ENCODE results near the gene RASD1. TPM values are rescaled to one million over a fixed set of nuclear protein-coding genes. Genes with fewer than 3 reads are reported as not detected.
A peak's percentile ranks its signal among the peaks of the same experiment; 100 is the strongest.
"Not testable (repeated sequence)": the region's sequence is repeated elsewhere in the genome, so short reads cannot be mapped to it uniquely, and the experiment has no call there.

The RASD1 gene
- total and polyA plus RNA-seq, 9 donors, result 3.8 to 8.2 (median 5.0) TPM

DNA sequence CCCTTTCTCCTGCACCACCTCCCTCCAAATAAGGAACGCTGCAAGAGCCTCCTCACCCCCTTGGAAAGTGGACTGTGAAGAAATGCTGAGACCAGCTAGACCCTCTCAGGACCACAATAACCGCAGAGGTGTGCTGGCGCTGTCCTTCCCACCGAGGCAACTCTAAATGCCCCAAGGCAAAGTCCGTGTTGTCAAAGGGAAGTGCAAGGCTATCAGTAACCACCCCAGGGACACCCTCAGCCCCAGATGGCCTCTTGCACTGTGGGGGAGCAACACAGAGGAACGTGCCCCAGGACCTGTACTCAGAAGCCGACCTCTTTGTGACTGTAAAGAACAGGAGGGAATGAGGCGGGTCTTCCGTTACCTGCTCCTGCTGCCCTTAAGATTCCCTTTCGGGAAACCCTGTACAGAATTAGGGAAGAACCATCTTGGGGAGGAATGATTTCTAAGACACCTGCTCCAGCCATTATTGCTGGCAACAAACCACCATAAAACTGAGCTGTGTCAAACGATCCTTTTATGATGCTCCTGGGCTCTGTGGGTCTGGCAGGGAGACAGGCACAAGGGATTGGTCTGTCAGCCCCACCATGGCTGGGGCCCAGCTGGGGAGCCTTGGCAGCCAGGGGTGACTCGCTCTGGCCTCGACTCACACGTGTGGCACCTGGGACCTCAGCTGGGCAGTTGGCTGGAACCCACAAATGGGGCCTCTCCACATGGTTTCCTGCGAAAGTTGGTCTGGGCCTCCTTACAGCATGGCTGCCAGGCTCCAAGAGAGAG, 34.0 kb downstream of the RASD1 start:
- no peak for DNase-seq
- Histone ChIP-seq H3K27me3 (ENCODE audit: control insufficient read depth, insufficient read depth, low read length) (no peaks in the 10 kb centered on the region), H3K4me1 (ENCODE audit: control insufficient read depth, insufficient read depth, low read length) (peaks cover 5% of the 10 kb centered on the region), H3K9me3 (replicated peaks; ENCODE audit: control insufficient read depth, low read depth, low read length) (no peaks in the 10 kb centered on the region), H3K4me3 (ENCODE audit: low read length) (no peak overlapping the region), H3K36me3 (ENCODE audit: control insufficient read depth, insufficient read depth, low read length) (no peaks in the 10 kb centered on the region), H3K27ac (ENCODE audit: low read length) (no peak overlapping the region)
- 61% methylated on average over 9 of the region's 15 CpGs for WGBS (ENCODE audit: insufficient coverage)

DNA sequence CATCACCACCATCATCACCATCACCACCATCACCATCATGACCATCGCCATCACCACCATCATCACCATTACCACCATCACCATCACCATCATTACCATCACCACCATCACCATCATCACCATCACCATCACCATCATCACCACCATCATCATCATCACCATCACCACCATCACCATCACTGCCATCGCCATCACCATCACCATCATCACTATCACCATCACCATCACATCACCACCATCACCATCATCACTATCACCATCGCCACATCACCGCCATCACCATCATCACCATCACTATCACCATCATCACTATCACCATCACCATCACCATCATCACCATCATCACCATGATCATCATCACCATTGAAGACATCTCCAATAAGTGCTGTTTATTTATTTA, 36.2 kb downstream of the RASD1 start:
- no peak for DNase-seq
- Histone ChIP-seq H3K27me3 (ENCODE audit: control insufficient read depth, insufficient read depth, low read length) (no peaks in the 10 kb centered on the region), H3K36me3 (ENCODE audit: control insufficient read depth, insufficient read depth, low read length) (no peaks in the 10 kb centered on the region), H3K27ac (ENCODE audit: low read length) (no peak overlapping the region), H3K4me1 (ENCODE audit: control insufficient read depth, insufficient read depth, low read length) (peaks cover 3% of the 10 kb centered on the region), H3K9me3 (replicated peaks; ENCODE audit: control insufficient read depth, low read depth, low read length) (no peaks in the 10 kb centered on the region), H3K4me3 (ENCODE audit: low read length) (no peak overlapping the region)
- 96% methylated on average over 4 of the region's 4 CpGs for WGBS (ENCODE audit: insufficient coverage)

DNA sequence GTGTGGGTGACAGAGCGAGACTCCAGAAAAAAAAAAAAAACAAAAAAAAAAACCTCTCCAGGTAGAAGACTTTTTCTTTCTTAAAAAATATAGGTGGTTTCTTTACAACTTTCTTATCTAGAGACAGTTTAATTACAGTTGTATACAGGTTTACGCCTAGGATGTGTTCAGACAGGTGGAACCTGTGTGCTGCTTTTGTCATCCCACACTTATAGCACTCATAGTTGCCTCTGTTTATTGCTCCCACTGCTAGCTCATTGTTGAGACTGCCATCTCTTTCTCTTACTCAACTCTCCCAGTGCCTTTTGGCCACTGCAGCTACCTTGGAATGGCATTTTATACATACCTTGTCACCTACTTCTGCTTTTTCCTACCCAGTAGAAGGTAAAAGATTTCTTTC, 38.5 kb downstream of the RASD1 start:
- H3K36me3 ChIP-seq (ENCODE audit: control insufficient read depth, insufficient read depth, low read length), result no peaks in the 10 kb centered on the region
- H3K27me3 ChIP-seq (ENCODE audit: control insufficient read depth, insufficient read depth, low read length), result no peaks in the 10 kb centered on the region
- H3K27ac ChIP-seq (ENCODE audit: low read length), result no peak overlapping the region
- no peak overlapping the region for H3K4me3 ChIP-seq (ENCODE audit: low read length)
- WGBS (ENCODE audit: insufficient coverage), result 83% methylated on average over 1 of the region's 2 CpGs
- peaks cover 9% of the 10 kb centered on the region for H3K4me1 ChIP-seq (ENCODE audit: control insufficient read depth, insufficient read depth, low read length)
- no peak for DNase-seq
- no peaks in the 10 kb centered on the region for H3K9me3 ChIP-seq (replicated peaks; ENCODE audit: control insufficient read depth, low read depth, low read length)

DNA sequence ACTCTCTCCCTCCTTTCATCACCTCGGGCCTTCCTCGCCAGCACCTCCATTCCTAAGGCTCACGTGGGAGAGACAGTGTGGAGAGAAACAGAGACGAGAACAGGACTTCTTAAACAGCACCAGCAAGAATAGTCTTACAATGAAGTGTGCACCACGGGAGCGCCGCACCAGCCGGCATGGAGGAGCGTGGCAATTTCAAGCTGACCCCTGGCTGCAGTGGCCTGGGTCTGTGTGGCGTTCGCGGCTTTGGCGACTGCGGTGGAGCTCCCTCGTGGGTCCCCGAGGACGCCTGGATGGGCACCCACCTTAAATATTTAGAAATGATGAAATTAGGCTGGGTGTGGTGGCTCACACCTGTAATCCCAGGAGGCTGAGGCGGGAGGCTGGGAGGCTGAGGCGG, 39.9 kb downstream of the RASD1 start:
- H3K4me3 ChIP-seq (ENCODE audit: low read length), result no peak overlapping the region
- no peak for DNase-seq
- peaks cover 9% of the 10 kb centered on the region for H3K4me1 ChIP-seq (ENCODE audit: control insufficient read depth, insufficient read depth, low read length)
- H3K27me3 ChIP-seq (ENCODE audit: control insufficient read depth, insufficient read depth, low read length), result no peaks in the 10 kb centered on the region
- no peaks in the 10 kb centered on the region for H3K36me3 ChIP-seq (ENCODE audit: control insufficient read depth, insufficient read depth, low read length)
- no peak overlapping the region for H3K27ac ChIP-seq (ENCODE audit: low read length)
- no peaks in the 10 kb centered on the region for H3K9me3 ChIP-seq (replicated peaks; ENCODE audit: control insufficient read depth, low read depth, low read length)
- 85% methylated on average over 11 of the region's 19 CpGs for WGBS (ENCODE audit: insufficient coverage)

DNA sequence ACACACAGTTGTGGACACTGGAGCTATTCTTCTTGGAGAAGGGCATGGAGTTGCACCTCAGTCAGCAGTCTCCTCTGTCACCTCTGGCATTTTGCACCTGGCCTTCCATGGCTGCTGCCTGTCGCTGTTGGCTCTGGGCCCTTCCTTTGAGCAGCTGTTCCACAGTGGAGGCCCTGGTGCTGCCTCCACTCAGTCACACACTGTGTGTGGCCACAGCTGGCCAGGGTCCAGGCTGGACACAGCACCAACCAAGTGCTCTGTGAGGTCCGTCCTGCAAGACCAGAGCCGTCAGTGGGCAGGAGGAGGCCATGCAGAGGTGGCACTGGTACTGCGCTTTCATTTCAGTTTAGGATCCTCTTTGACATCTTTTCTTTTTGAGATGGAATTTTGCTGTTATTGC, 41.0 kb downstream of the RASD1 start:
- Histone ChIP-seq H3K27ac (ENCODE audit: low read length) (no peak overlapping the region), H3K36me3 (ENCODE audit: control insufficient read depth, insufficient read depth, low read length) (no peaks in the 10 kb centered on the region), H3K27me3 (ENCODE audit: control insufficient read depth, insufficient read depth, low read length) (no peaks in the 10 kb centered on the region), H3K4me1 (ENCODE audit: control insufficient read depth, insufficient read depth, low read length) (peaks cover 15% of the 10 kb centered on the region), H3K4me3 (ENCODE audit: low read length) (no peak overlapping the region), H3K9me3 (replicated peaks; ENCODE audit: control insufficient read depth, low read depth, low read length) (no peaks in the 10 kb centered on the region)
- peak; percentile 59 for DNase-seq
- 86% methylated on average over 3 of the region's 4 CpGs for WGBS (ENCODE audit: insufficient coverage)

DNA sequence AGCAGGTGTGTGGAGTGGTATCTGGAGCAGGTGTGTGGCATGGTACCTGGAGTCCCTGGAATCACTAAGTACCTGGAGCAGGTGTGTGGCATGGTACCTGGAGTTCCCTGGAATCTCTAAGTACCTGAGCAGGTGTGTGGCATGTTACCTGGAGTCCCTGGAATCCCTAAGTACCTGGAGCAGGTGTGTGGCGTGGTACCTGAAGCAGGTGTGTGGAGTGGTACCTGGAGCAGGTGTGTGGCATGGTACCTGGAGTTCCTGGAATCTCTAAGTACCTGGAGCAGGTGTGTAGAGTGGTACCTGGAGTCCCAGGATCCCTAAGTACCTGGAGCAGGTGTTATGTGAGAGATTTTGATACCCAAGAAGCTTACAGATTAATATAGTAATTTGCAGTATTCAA, 41.5 kb downstream of the RASD1 start:
- H3K27ac ChIP-seq (ENCODE audit: low read length); DNase-seq; H3K27me3 ChIP-seq (ENCODE audit: control insufficient read depth, insufficient read depth, low read length); H3K4me3 ChIP-seq (ENCODE audit: low read length); H3K36me3 ChIP-seq (ENCODE audit: control insufficient read depth, insufficient read depth, low read length); H3K9me3 ChIP-seq (replicated peaks; ENCODE audit: control insufficient read depth, low read depth, low read length): not testable (repeated sequence)
- 89% methylated on average over 1 of the region's 1 CpG for WGBS (ENCODE audit: insufficient coverage)
- peaks cover 15% of the 10 kb centered on the region for H3K4me1 ChIP-seq (ENCODE audit: control insufficient read depth, insufficient read depth, low read length)

DNA sequence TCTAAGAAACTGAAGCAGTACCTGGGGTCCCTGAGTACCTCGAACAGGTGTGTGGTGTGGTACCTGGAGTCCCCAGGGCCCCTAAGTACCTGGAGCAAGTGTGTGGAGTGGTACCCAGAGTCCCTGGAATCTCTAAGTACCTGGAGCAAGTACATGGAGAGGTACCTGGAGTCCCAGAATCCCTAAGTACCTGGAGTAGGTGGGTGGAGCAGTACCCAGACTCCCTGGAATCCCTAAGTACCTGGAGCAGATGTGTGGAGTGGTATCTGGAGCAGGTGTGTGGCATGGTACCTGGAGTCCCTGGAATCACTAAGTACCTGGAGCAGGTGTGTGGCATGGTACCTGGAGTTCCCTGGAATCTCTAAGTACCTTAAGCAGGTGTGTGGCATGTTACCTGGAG, 41.9 kb downstream of the RASD1 start:
- no peak overlapping the region for H3K4me3 ChIP-seq (ENCODE audit: low read length)
- 100% methylated on average over 1 of the region's 1 CpG for WGBS (ENCODE audit: insufficient coverage)
- DNase-seq, result no peak
- peaks cover 15% of the 10 kb centered on the region for H3K4me1 ChIP-seq (ENCODE audit: control insufficient read depth, insufficient read depth, low read length)
- H3K27me3 ChIP-seq (ENCODE audit: control insufficient read depth, insufficient read depth, low read length), result no peaks in the 10 kb centered on the region
- no peaks in the 10 kb centered on the region for H3K9me3 ChIP-seq (replicated peaks; ENCODE audit: control insufficient read depth, low read depth, low read length)
- H3K27ac ChIP-seq (ENCODE audit: low read length), result no peak overlapping the region
- no peaks in the 10 kb centered on the region for H3K36me3 ChIP-seq (ENCODE audit: control insufficient read depth, insufficient read depth, low read length)

DNA sequence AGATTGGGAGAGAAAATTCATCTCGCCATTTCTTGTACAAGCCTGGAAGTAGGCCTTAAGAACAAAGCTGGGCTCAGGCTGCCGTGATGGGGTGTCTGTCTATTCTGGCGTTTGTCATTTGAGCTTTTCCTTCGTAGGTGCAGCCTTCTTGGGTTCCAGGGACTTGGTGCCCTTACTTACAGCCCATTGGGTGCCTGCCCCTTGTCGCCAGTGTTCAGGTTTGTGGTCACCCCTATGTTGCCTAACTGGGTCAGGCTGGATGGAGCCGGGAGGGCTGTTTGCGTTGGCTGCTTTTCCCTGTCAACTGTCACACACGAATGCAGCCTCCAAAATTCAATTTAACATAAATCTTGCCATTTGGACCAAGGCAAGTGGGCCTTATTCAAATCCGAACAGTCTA, 43.1 kb downstream of the RASD1 start:
- no peaks in the 10 kb centered on the region for H3K36me3 ChIP-seq (ENCODE audit: control insufficient read depth, insufficient read depth, low read length)
- no peaks in the 10 kb centered on the region for H3K9me3 ChIP-seq (replicated peaks; ENCODE audit: control insufficient read depth, low read depth, low read length)
- 94% methylated on average over 3 of the region's 9 CpGs for WGBS (ENCODE audit: insufficient coverage)
- H3K4me3 ChIP-seq (ENCODE audit: low read length), result no peak overlapping the region
- H3K4me1 ChIP-seq (ENCODE audit: control insufficient read depth, insufficient read depth, low read length), result peaks cover 15% of the 10 kb centered on the region
- no peaks in the 10 kb centered on the region for H3K27me3 ChIP-seq (ENCODE audit: control insufficient read depth, insufficient read depth, low read length)
- H3K27ac ChIP-seq (ENCODE audit: low read length), result no peak overlapping the region
- no peak for DNase-seq

DNA sequence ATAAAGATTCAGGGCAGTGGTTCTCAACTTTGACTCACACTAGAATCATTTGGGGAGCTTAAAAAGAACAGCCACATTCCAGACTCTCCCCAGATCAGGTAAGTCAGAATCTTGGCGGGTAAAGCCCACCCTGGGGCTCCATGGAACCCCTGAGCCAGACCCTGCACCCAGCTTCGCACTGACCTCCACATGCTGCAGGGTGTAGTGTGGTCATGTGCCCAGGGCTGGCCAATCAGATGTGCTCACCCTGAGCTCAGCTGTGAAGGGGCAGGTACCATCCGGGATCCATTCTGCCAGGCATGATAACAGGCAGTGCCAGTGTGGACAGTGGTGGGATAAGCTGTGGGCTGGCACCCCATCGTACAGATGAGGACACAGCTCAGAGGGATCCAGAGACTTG, 47.5 kb downstream of the RASD1 start:
- no peak for DNase-seq
- 83% methylated on average over 3 of the region's 4 CpGs for WGBS (ENCODE audit: insufficient coverage)
- no peak overlapping the region for H3K27ac ChIP-seq (ENCODE audit: low read length)
- no peaks in the 10 kb centered on the region for H3K27me3 ChIP-seq (ENCODE audit: control insufficient read depth, insufficient read depth, low read length)
- no peaks in the 10 kb centered on the region for H3K36me3 ChIP-seq (ENCODE audit: control insufficient read depth, insufficient read depth, low read length)
- peaks cover 23% of the 10 kb centered on the region for H3K4me1 ChIP-seq (ENCODE audit: control insufficient read depth, insufficient read depth, low read length)
- H3K9me3 ChIP-seq (replicated peaks; ENCODE audit: control insufficient read depth, low read depth, low read length), result no peaks in the 10 kb centered on the region
- H3K4me3 ChIP-seq (ENCODE audit: low read length), result no peak overlapping the region

DNA sequence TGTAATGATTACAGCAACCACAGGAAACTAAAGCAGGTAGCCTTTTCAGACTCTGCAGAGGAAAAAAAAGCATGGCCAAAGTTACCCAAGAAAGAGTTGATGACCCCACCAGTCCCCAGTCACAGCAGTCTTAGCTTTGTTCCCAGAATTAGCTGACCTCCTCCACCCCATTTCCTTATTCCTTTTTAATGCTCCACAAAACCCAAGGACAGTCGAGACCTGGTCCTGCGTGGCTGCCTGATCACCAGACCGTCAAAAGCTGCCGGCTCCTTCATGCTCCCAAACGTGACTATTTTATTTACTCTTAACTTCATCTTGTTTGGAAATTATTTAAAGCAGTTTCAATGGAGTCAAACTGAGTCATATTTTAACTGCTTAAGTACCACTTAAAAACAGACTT, 48.1 kb downstream of the RASD1 start:
- Histone ChIP-seq H3K27ac (ENCODE audit: low read length) (no peak overlapping the region), H3K9me3 (replicated peaks; ENCODE audit: control insufficient read depth, low read depth, low read length) (no peaks in the 10 kb centered on the region), H3K27me3 (ENCODE audit: control insufficient read depth, insufficient read depth, low read length) (no peaks in the 10 kb centered on the region), H3K36me3 (ENCODE audit: control insufficient read depth, insufficient read depth, low read length) (no peaks in the 10 kb centered on the region), H3K4me1 (ENCODE audit: control insufficient read depth, insufficient read depth, low read length) (peaks cover 23% of the 10 kb centered on the region), H3K4me3 (ENCODE audit: low read length) (no peak overlapping the region)
- DNase-seq, result no peak
- no CpG with 5 or more reads among the region's 5 CpGs for WGBS (ENCODE audit: insufficient coverage)

DNA sequence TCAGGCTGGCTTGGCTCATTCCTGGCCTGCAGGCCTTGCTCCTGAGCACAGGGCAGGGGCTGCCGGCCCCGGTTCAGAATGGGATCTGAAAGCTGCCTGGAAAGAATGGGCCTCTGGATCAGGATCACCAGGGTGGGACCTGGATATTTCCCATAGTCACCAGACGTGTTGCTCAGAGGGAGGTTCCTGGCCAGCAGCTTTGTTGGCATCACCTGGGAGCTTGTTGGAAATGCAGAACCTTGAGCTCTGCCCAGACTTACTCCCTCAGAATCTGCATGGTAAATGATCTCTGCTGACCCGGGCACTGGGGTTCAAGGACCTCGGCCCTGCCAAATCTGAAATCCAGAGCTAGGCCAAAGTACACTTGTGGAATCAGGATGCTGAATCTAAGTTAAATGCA, 48.9 kb downstream of the RASD1 start:
- Histone ChIP-seq H3K9me3 (replicated peaks; ENCODE audit: control insufficient read depth, low read depth, low read length) (no peaks in the 10 kb centered on the region), H3K4me1 (ENCODE audit: control insufficient read depth, insufficient read depth, low read length) (peaks cover 23% of the 10 kb centered on the region), H3K4me3 (ENCODE audit: low read length) (no peak overlapping the region), H3K27me3 (ENCODE audit: control insufficient read depth, insufficient read depth, low read length) (no peaks in the 10 kb centered on the region), H3K36me3 (ENCODE audit: control insufficient read depth, insufficient read depth, low read length) (no peaks in the 10 kb centered on the region), H3K27ac (ENCODE audit: low read length) (no peak overlapping the region)
- DNase-seq, result no peak
- 81% methylated on average over 4 of the region's 5 CpGs for WGBS (ENCODE audit: insufficient coverage)
